Cardiac muscle cell (in vitro differentiated cells and primary cell): Measurements from ENCODE around the gene FAM47E. TPM values are rescaled to one million over a fixed set of nuclear protein-coding genes. Genes with fewer than 3 reads are reported as not detected.

Experiments used
- DNase-seq, 2 donors: peaks; one replicate each; pipeline versions ENCODE4 v3.0.0 to v3.0.0-alpha.2; 2010 to 2017; ENCODE audit warnings: low read depth in 1 of 2, low spot score in 1 of 2
- H3K27ac ChIP-seq: fragments of 200-600 bp; sonication (generic); 2 replicates; pipeline ENCODE4 v1.5.1; 2016
- H3K27me3 ChIP-seq: fragments of 200-600 bp; sonication (generic); 2 replicates; pipeline ENCODE4 v1.6.0; 2016; ENCODE audit warnings: control low read depth
- H3K36me3 ChIP-seq: fragments of 200-600 bp; sonication (generic); 2 replicates; pipeline ENCODE4 v1.5.1; 2016; ENCODE audit warnings: control low read depth
- H3K4me1 ChIP-seq: fragments of 200-600 bp; sonication (generic); 2 replicates; pipeline ENCODE4 v1.8.1; 2017; ENCODE audit warnings: low read depth, mild to moderate bottlenecking, mixed run types
- H3K4me3 ChIP-seq: fragments of 200-600 bp; sonication (generic); 2 replicates; pipeline ENCODE4 v1.5.1; 2016; ENCODE audit warnings: mild to moderate bottlenecking
- H3K9me3 ChIP-seq: fragments of 200-600 bp; sonication (generic); 2 replicates; pipeline ENCODE4 v1.5.1; 2017; ENCODE audit warnings: low read depth, mild to moderate bottlenecking, control low read depth
- polyA plus RNA-seq: library from polyadenylated mRNA; unstranded; fragments of >200 nt; fragmentation: Nextera tagmentation; extraction: Ambion mirVana; gene quantifications from 2 replicates; pipeline ENCODE4 v1.2.1, GENCODE V29; 2016
- total RNA-seq: library from RNA; depleted of rRNA; stranded (reverse); fragments of >200 nt; gene quantifications from 2 replicates; pipeline ENCODE4 v1.2.3, GENCODE V29; 2016
- TF ChIP-seq, protein P1 (sequence below): IDR thresholded peaks from 2 replicates; pipeline ENCODE4 v1.5.1; 2012; ENCODE audit warnings: low read depth, mild to moderate bottlenecking, low read length

Gene FAM47E
- total and polyA plus RNA-seq, 2 experiments from 2014 or later: 2.4 to 7.4 TPM

DNA sequence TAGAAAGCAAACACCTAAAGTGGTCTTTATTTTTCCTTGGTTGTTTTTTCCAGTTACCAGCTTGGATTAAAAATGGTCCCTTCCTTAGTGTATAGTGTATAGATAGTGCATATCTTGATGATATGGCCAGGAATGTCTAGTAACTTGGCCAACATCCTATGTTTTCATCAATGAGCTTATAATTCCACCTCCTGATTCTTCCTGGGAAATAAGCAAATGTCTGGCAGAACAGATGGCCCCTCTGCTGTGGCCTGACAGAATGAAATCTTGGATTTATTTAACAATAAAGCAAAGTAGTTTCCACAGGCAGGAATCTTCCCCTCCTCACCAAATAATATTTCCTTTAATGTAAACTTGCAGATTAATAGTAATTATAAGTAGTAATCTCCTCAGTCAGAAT is 44.0 kb upstream of the FAM47E start:
- TF ChIP-seq, protein P1, sequence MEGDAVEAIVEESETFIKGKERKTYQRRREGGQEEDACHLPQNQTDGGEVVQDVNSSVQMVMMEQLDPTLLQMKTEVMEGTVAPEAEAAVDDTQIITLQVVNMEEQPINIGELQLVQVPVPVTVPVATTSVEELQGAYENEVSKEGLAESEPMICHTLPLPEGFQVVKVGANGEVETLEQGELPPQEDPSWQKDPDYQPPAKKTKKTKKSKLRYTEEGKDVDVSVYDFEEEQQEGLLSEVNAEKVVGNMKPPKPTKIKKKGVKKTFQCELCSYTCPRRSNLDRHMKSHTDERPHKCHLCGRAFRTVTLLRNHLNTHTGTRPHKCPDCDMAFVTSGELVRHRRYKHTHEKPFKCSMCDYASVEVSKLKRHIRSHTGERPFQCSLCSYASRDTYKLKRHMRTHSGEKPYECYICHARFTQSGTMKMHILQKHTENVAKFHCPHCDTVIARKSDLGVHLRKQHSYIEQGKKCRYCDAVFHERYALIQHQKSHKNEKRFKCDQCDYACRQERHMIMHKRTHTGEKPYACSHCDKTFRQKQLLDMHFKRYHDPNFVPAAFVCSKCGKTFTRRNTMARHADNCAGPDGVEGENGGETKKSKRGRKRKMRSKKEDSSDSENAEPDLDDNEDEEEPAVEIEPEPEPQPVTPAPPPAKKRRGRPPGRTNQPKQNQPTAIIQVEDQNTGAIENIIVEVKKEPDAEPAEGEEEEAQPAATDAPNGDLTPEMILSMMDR: no peak
- H3K4me1 ChIP-seq: peaks cover 17% of the 10 kb centered on the region

DNA sequence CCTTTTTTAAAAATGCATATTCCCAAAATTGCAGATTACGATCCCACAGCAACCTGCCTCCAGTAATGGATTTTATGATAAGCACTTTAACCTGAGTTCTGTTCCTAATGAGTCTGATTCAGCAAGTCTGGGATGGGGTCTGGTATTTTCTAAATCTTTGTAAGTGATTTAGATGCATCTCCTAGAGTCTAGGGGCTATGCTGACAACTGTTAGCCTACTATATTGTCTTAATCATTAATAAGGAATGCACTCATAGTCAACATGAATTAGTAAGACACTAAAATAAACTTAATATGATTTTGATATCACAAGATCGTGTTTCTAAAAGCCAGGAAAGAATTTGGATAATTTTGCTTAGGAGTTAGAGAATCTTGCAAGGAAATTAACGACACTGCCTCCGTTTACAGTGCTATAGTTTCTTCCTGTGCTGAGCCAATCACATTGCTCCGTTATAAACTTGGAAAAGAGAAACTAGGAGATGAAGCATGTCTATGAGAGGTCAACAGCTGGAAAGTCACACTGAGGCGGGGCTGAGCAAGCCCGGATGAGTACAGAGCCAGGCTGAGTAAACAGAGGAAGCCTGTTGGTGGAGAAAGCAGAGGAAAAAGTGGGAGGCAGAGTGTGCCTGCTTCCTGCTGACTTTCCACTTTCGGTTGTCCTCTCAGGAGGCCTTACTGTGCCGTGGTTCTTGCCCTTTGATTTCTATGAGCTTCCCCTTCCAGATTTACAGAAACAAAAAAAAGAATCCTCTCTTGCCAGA is 43.3 kb upstream of the FAM47E start:
- peak overlapping the region; percentile 29 for H3K27ac ChIP-seq
- no peaks in the 10 kb centered on the region for H3K36me3 ChIP-seq
- DNase-seq: peak in 1 of 2 donors; percentile 94
- no peak overlapping the region for H3K4me3 ChIP-seq
- no peaks in the 10 kb centered on the region for H3K9me3 ChIP-seq
- peaks cover 19% of the 10 kb centered on the region for H3K4me1 ChIP-seq
- no peaks in the 10 kb centered on the region for H3K27me3 ChIP-seq
- TF ChIP-seq, protein P1: no peak

More for the DNA sequence above, 44.0 kb upstream of the FAM47E start:
- H3K9me3 ChIP-seq: no peaks in the 10 kb centered on the region
- H3K27ac ChIP-seq: no peak overlapping the region
- DNase-seq: no peak
- H3K27me3 ChIP-seq: no peaks in the 10 kb centered on the region
- no peak overlapping the region for H3K4me3 ChIP-seq
- H3K36me3 ChIP-seq: no peaks in the 10 kb centered on the region

DNA sequence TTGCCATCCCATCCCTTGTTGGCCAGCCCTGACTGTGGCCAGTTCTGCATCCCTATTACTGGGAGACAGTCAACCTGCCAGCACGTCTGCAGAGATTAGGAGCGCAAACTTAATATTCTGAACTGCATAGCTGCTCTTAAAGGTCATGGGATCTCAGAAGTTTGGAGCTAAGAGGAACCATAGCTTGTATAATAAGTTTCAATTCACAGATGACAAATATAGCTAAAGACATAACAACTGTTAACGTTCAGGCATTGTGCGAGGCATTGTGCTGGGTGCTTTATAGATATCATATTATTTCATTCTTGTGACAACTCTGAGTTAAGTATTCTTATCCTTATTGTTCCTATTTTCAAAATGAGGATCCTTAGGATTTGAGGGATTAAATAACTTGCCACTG is 41.6 kb upstream of the FAM47E start:
- DNase-seq: no peak
- Histone ChIP-seq H3K27me3 (no peaks in the 10 kb centered on the region), H3K27ac (no peak overlapping the region), H3K4me3 (no peak overlapping the region), H3K36me3 (no peaks in the 10 kb centered on the region), H3K4me1 (peaks cover 20% of the 10 kb centered on the region), H3K9me3 (no peaks in the 10 kb centered on the region)
- TF ChIP-seq, protein P1: no peak

DNA sequence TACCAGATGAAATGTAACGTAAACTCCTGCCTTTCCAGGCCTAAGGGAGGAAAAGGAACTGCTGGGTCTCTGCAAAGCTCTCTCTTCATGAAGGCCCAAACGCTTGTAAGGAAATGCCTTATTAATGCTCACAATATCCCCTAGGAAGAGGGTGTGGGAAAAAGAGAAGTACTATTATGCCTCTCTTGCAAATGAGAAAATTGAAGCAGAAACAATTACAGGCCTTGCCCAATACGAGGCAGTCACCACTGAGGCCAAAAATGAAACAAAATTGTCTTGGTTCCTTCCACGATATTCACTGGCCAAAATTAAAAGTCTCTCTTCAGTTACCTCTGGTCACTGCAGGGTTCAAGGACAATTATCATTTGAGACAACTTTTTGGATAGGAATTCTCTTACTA is 41.1 kb upstream of the FAM47E start:
- H3K27ac ChIP-seq: no peak overlapping the region
- TF ChIP-seq, protein P1: no peak
- no peak overlapping the region for H3K4me3 ChIP-seq
- H3K4me1 ChIP-seq: peaks cover 20% of the 10 kb centered on the region
- H3K36me3 ChIP-seq: no peaks in the 10 kb centered on the region
- no peaks in the 10 kb centered on the region for H3K27me3 ChIP-seq
- DNase-seq: no peak
- no peaks in the 10 kb centered on the region for H3K9me3 ChIP-seq

DNA sequence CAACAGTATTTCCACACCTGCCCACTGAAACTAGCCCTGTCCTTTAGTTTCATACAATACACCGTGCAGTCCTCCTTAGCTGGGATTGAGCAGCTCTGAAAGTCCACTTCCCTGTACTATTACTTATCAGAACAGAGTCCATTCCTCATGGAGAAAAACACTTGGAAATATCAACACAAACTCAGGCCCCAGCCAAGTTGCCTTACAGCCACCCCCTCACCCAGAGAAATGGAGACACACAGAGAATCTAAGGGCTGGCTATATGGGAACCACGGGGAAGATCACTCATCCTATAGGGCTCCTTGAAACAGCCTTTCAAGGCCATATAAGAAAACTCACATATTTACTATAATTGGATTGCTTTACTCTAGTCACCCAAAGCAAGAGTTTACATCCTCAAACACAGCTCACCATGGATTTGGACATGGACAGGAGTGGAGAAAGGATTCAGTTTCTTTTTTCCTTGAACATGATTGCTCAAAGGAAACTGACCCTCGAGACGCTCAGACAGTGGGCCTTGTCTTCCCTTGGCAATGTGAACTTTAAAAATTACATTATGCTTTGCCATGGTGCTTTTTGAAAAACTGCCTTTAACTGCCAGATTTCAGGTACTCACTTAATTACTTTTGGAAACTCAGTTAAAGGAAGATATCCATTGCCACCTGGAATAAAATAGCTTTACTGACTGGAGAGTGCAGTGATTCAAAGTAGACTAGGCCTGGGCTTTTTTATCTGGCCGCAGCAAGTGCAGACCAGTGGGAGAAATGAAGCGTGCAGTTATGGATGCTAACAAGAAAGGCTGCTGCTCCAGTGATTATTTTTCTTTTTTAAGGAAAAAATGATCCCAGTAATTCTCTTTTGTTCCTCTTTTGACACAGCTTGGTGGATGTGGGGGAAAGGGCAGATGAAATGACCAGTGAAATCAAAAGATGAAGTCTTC is 39.5 kb upstream of the FAM47E start:
- H3K36me3 ChIP-seq: no peaks in the 10 kb centered on the region
- no peaks in the 10 kb centered on the region for H3K9me3 ChIP-seq
- H3K4me3 ChIP-seq: peak overlapping the region; percentile 76
- no peaks in the 10 kb centered on the region for H3K27me3 ChIP-seq
- peaks cover 23% of the 10 kb centered on the region for H3K4me1 ChIP-seq
- TF ChIP-seq, protein P1: no peak
- no peak for DNase-seq
- peak overlapping the region; percentile 45 for H3K27ac ChIP-seq
